Coronary artery (tissue), 2 donors: ENCODE measurements around the gene DNAJC27.

Experiments used
- DNase-seq: peaks from one replicate; pipeline ENCODE4 v3.0.0-alpha.2; 2017; ENCODE audit warnings: low spot score
- H3K27ac ChIP-seq, 2 donors: fragments of 200-600 bp; sonication (generic); one replicate each; pipeline ENCODE4 v1.5.1; 2016 to 2019
- H3K4me3 ChIP-seq: fragments of 200-600 bp; sonication (generic); 2 replicates; pipeline ENCODE4 v1.5.1; 2016; ENCODE audit warnings: mild to moderate bottlenecking, moderate library complexity
- CTCF ChIP-seq: fragments of 200-600 bp; sonication (generic); IDR thresholded peaks from one replicate; pipeline ENCODE4 v1.5.1; 2019; ENCODE audit warnings: antibody characterized with exemption

DNAJC27 gene

DNA sequence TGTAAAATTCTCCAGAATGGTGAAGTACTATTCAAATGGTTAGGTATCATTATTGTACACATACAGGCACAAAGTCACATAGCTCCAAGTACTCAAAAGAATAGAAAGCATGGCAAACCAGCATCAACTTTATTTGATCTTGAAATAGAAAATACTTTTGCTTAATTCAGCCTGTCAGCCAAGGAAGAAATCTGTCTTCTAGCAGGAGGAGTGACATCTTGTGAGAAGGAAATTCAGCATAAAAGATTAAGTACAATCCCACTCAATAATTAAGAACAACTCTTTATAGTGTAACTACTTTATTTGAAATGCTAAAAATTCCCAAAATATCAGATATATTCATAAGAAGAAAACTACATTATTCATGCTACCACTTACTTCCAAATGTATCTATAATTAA lies 15.8 kb downstream of the DNAJC27 start:
- TF ChIP-seq CTCF, result no peak
- no peak for DNase-seq
- H3K27ac ChIP-seq, result no peak overlapping the region
- H3K4me3 ChIP-seq, result no peak overlapping the region

DNA sequence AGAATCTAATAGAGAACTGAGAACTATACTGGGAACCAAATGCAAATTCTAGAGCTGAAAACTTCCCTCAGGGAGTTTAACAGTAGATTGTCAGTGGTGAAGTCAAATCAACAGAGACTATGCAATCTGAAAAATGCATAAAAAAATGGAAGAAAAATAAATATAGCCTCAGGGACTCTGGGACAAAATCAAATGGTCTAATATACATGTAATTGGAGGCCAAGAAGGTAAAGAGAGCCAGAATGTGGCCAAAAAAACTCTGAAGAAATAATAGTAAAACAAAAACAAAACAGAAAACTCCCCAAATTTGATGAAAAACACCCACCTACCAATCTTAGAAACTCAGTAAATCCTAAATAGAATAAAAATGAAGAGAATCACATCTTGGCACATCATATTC lies 16.5 kb downstream of the DNAJC27 start:
- no peak for TF ChIP-seq CTCF

DNA sequence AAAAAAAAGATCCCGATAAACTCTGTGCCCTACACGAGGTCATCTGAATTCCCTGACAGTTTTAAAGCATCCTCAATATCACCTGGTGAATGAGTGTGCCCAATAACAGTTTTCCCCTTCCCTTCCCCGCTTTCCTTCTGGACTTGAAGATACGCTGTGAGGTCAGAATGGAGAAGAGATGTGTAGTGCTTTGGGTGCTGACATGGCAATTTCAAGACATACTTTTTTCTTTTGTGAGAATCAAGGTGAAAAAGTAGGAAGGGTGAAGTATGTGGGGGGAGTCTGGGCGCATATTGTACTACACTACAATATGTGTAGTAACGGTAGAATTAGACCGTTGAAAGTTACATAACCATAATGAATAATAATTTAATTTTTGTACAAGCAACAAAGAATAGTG lies 21.7 kb downstream of the DNAJC27 start:
- no peak overlapping the region for H3K4me3 ChIP-seq
- H3K27ac ChIP-seq, result no peak overlapping the region
- no peak for DNase-seq
- TF ChIP-seq CTCF, result no peak

More for the DNA sequence above, 16.5 kb downstream of the DNAJC27 start:
- Histone ChIP-seq H3K4me3 (no peak overlapping the region), H3K27ac (no peak overlapping the region)
- no peak for DNase-seq

GRCh38 chr2:24948506-24948905 lies 23.2 kb downstream of the DNAJC27 start:
- no peak for DNase-seq
- Histone ChIP-seq H3K4me3 (no peak overlapping the region), H3K27ac (no peak overlapping the region)
- no peak for TF ChIP-seq CTCF

DNA sequence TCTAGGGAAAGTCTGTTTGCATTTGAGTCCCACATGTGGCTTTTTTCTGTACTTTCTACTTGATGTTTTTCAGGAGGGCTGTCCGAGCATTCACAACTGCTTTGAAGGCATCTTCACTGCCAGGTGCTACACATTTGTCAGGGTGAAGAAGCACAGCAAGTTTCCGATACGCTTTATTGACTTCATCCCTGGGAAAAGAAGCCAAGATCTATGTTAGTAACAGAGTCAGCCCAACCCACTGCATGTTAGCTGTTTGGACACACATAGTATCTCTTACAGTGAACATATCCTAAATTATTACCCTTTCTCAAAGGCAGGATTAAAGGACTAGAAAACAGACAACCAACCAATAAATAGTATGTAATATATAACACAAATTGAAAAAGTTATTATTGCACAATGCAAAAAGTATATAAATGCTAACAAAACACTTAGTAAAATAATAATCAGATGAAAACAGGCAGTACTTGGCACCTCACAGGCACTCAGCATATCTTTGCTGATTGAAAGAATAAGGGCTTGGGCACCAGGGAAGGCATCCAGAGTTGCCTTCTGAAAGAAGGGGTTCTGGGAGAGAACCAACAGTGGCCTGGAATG lies 24.1 kb downstream of the DNAJC27 start:
- DNase-seq, result no peak
- no peak for TF ChIP-seq CTCF
- H3K27ac ChIP-seq, result no peak overlapping the region
- H3K4me3 ChIP-seq, result no peak overlapping the region

DNA sequence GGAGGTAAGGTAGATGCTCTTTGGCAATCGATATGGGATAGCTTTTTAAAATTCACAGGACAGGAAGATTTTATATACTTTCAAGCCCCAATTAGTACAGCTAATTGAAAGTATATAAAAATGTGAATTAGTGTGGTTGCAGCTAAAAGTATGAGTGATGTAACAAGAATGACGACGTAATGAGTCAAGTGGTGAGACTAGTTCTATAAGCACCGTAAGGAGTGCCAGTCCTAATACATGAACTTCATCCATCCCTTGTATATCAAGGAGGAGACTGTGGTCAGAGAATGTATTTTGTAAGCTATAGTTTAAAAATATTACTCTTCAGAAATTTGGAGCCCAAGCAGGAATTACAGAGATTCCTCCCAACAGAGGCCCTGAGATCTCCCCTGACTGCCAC lies 25.8 kb downstream of the DNAJC27 start:
- Histone ChIP-seq H3K27ac (no peak overlapping the region), H3K4me3 (no peak overlapping the region)
- no peak for TF ChIP-seq CTCF
- DNase-seq, result no peak

DNA sequence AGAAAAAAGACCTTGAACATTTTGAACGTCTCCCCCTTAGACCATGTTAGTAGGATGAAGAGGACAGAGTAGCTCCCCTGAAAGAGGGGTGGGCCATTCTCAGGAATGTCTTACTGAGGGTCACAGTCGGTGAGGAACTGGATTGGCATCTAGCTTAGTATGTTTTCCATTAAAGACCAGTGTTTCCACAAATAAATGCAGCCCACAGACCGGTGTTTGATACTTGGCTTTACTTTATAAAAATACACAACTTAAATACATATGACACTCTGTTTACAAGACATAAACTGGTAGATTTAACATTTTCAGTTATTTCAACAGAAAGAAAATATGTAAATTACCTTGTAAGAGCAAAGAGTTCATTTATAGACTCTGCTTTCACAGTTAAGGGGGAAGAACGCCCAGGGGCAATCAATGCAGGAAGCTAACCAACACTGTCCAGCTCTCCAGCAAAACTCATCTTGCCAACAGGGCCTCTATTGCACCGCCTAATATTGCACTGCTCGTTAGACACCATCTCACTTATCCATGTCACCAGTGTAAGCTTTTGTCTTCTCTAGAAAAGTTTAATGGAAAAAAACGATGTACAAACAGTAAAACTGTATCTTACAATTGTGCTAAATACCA lies 28.2 kb downstream of the DNAJC27 start:
- DNase-seq, result no peak
- TF ChIP-seq CTCF, result no peak
- Histone ChIP-seq H3K27ac (no peak overlapping the region), H3K4me3 (no peak overlapping the region)
